Lower lobe of right lung (tissue), 2 donors: Measurements from ENCODE around the gene ZDHHC18. TPM values are rescaled to one million over a fixed set of nuclear protein-coding genes. Genes with fewer than 3 reads are reported as not detected.
A peak's percentile ranks its signal among the peaks of the same experiment; 100 is the strongest.

Experiments
- ATAC-seq, 2 donors: fragments of 200-7000 bp; cut with Tn5 transposase; one replicate each; pipeline ENCODE4 v1.9.1; 2020 to 2022; ENCODE audit warnings: mild to moderate bottlenecking in 2 of 2, moderate library complexity in 2 of 2
- DNase-seq: peaks from one replicate; pipeline ENCODE4 v3.0.0-alpha.2; 2020
- H3K27ac ChIP-seq: fragments of 200-600 bp; one replicate; pipeline ENCODE4 v1.8.0; 2022
- H3K27me3 ChIP-seq: fragments of 200-600 bp; one replicate; pipeline ENCODE4 v1.8.0; 2022; ENCODE audit warnings: low read depth
- H3K36me3 ChIP-seq: fragments of 200-600 bp; one replicate; pipeline ENCODE4 v1.8.0; 2022; ENCODE audit warnings: mild to moderate bottlenecking
- H3K4me1 ChIP-seq: fragments of 200-600 bp; one replicate; pipeline ENCODE4 v1.8.0; 2022
- H3K4me3 ChIP-seq: fragments of 200-600 bp; one replicate; pipeline ENCODE4 v1.8.0; 2022; ENCODE audit warnings: mild to moderate bottlenecking
- H3K9me3 ChIP-seq: fragments of 200-600 bp; one replicate; pipeline ENCODE4 v1.8.0; 2022
- intact Hi-C: fragments of 100-400 bp; cut with DNase I; formaldehyde crosslinking; loops from one replicate; pipeline ENCODE4 v1.11.0; 2022
- total RNA-seq: library from RNA; stranded (reverse); fragmentation: NEBNext Ultra II Directional; extraction: Animal tissue kit (Norgen Biotek cat#: 25700); gene quantifications from one replicate; pipeline ENCODE4 v1.2.1, GENCODE V29; 2021
- TF ChIP-seq, protein P1 (sequence below): fragments of 200-600 bp; IDR thresholded peaks from one replicate; pipeline ENCODE4 v1.8.0; 2022; ENCODE audit warnings: antibody characterized with exemption, mild to moderate bottlenecking
- donor health status: DM: no; HTN: yes; CAD: no; lungs with severe emphysema.

Gene ZDHHC18
- total RNA-seq, 1 donor from 2014 or later = 29.1 TPM

DNA sequence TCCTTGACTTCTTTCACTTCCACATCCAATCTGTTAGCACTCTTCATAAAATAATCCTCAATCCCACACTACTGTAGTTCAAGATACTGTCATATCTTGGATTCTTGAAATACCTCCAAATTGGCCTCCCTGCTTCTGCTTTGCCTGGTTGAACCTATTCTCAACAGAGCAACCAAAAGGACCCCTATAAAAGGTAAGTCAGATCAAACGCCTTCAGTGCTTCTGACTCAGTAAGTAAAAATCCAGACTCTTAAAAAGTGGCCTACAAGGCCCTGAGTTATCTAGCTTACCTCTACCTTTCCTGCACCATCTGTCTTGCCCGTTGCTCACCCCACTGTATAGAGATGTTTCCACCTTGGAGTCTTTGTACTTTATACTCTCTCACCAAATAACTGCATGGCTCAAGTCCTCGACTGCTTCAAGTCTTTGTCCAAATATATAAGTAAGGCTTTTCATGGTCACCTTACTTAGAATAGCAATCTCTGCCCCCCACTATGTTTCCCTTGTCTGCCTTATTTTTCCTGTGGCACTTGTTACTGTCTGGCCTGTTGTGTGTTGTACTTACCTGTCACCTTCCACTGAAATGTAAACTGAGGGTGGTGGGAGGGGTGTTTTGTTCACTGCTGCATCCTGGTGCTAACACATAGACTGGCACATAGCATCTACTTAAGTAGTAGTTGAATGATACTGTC is 43.8 kb upstream of the ZDHHC18 start:
- intact Hi-C loops = loop anchor here (10.0 kb wide), 1 partner anchor 88 kb away; the partner anchor contains the start of gene ARID1A
- Histone ChIP-seq H3K9me3 (no peaks in the 10 kb centered on the region), H3K27ac (no peak overlapping the region), H3K36me3 (peaks cover 43% of the 10 kb centered on the region), H3K4me1 (peaks cover 51% of the 10 kb centered on the region), H3K4me3 (no peak overlapping the region), H3K27me3 (no peaks in the 10 kb centered on the region)
- DNase-seq (no peak), ATAC-seq (no peak)
- TF ChIP-seq, protein P1, sequence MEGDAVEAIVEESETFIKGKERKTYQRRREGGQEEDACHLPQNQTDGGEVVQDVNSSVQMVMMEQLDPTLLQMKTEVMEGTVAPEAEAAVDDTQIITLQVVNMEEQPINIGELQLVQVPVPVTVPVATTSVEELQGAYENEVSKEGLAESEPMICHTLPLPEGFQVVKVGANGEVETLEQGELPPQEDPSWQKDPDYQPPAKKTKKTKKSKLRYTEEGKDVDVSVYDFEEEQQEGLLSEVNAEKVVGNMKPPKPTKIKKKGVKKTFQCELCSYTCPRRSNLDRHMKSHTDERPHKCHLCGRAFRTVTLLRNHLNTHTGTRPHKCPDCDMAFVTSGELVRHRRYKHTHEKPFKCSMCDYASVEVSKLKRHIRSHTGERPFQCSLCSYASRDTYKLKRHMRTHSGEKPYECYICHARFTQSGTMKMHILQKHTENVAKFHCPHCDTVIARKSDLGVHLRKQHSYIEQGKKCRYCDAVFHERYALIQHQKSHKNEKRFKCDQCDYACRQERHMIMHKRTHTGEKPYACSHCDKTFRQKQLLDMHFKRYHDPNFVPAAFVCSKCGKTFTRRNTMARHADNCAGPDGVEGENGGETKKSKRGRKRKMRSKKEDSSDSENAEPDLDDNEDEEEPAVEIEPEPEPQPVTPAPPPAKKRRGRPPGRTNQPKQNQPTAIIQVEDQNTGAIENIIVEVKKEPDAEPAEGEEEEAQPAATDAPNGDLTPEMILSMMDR = no peak

DNA sequence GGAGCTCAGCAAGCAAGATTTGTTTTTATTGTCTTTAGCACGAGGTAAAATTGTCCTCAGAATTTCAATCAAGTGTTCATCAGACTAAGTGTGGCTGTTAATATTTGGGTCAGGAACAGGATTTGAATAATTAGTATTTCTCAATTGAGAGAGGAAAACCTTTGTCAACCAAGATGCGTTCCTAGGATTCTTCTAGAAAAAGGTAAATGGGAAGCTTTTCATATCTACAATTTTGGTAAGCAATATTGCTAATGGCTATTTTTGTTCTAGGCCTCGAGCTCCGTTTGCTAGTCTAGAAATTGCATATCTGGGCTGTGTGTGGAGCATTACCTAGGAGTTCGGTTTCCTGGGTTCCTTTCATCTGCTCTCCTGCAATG is 42.9 kb upstream of the ZDHHC18 start:
- Histone ChIP-seq H3K4me1 (peaks cover 53% of the 10 kb centered on the region), H3K36me3 (peaks cover 33% of the 10 kb centered on the region), H3K9me3 (no peaks in the 10 kb centered on the region), H3K27ac (peak overlapping the region; percentile 9), H3K27me3 (no peaks in the 10 kb centered on the region), H3K4me3 (no peak overlapping the region)
- intact Hi-C loops = loop anchor here (10.0 kb wide), 1 partner anchor 89 kb away; the partner anchor contains the start of gene ARID1A
- DNase-seq = no peak
- no peak for ATAC-seq
- TF ChIP-seq, protein P1 = no peak

GRCh38 chr1:26784023-26784871 is 42.2 kb upstream of the ZDHHC18 start:
- Histone ChIP-seq H3K36me3 (peaks cover 27% of the 10 kb centered on the region), H3K27me3 (no peaks in the 10 kb centered on the region), H3K4me1 (peaks cover 58% of the 10 kb centered on the region), H3K9me3 (no peaks in the 10 kb centered on the region), H3K4me3 (no peak overlapping the region), H3K27ac (peak overlapping the region; percentile 98)
- peak; percentile 62 for DNase-seq
- TF ChIP-seq, protein P1 = no peak
- intact Hi-C loops = loop anchor here (10.0 kb wide), 1 partner anchor 89 kb away; the partner anchor contains the start of gene ARID1A
- peak; percentile 10 to 11 for ATAC-seq

GRCh38 chr1:26784886-26785285 is 41.6 kb upstream of the ZDHHC18 start:
- Histone ChIP-seq H3K27ac (peak overlapping the region; percentile 98), H3K9me3 (no peaks in the 10 kb centered on the region), H3K27me3 (no peaks in the 10 kb centered on the region), H3K36me3 (peaks cover 21% of the 10 kb centered on the region), H3K4me1 (peaks cover 62% of the 10 kb centered on the region), H3K4me3 (no peak overlapping the region)
- intact Hi-C loops = loop anchor here (10.0 kb wide), 1 partner anchor 90 kb away; the partner anchor contains the start of gene ARID1A
- no peak for ATAC-seq
- no peak for DNase-seq
- TF ChIP-seq, protein P1 = no peak

GRCh38 chr1:26785611-26786436 is 40.7 kb upstream of the ZDHHC18 start:
- TF ChIP-seq, protein P1 = no peak
- peak overlapping the region; percentile 98 for H3K27ac ChIP-seq
- H3K4me3 ChIP-seq = peak overlapping the region; percentile 90
- intact Hi-C loops = loop anchor here (10.0 kb wide), 1 partner anchor 91 kb away; the partner anchor contains the start of gene ARID1A
- H3K9me3 ChIP-seq = no peaks in the 10 kb centered on the region
- peaks cover 62% of the 10 kb centered on the region for H3K4me1 ChIP-seq
- H3K27me3 ChIP-seq = no peaks in the 10 kb centered on the region
- H3K36me3 ChIP-seq = peaks cover 11% of the 10 kb centered on the region
- ATAC-seq (no peak), DNase-seq (no peak)
